Activated CD4-positive, alpha-beta T cell treated with anti-CD3 and anti-CD28 coated beads for 4 hours (primary cell): ENCODE results near the gene GNGT2.

Source experiments
- DNase-seq, 2 donors: peaks; one replicate each; pipeline ENCODE4 v3.0.0-alpha.2; 2020

The GNGT2 gene

GRCh38 chr17:49165143-49165542, 45.2 kb downstream of the GNGT2 start:
- no peak for DNase-seq

GRCh38 chr17:49162866-49163265, 47.5 kb downstream of the GNGT2 start:
- no peak for DNase-seq

DNA sequence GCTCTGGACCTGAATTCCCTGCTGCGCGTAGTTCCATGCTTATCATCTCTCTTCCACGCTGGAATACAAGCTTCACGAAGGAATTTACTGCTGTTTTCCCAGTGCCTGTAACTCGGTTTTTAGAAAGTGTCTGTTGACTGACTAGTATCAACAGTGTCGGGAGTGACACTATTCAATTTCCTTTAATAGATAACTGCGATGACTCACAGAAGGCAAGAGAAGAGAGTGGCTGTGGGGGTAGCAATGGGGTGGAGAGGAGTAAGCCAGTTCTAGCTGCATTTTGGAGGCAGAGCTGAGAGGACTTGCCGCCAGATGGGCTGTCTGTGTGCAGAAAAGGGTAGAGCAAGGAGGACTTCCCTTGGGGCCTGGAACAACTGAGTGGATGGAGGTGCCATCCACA, 52.6 kb downstream of the GNGT2 start:
- DNase-seq, result no peak

- no peak for DNase-seq
Measured at GRCh38 chr17:49156256-49156655, 54.1 kb downstream of the GNGT2 start.
